Suppressor macrophage treated with lipopolysaccharide for 4 hours (primary cell): ENCODE data around the gene ZBP1.
A peak's percentile ranks its signal among the peaks of the same experiment; 100 is the strongest.
"Not testable (repeated sequence)": the region's sequence is repeated elsewhere in the genome, so short reads cannot be mapped to it uniquely, and the experiment has no call there.

Experiments
- DNase-seq: peaks from one replicate; pipeline ENCODE4 v3.0.0-alpha.2; 2020

The ZBP1 gene

GRCh38 chr20:57638173-57638894 is 18.1 kb upstream of the ZBP1 start:
- DNase-seq: no peak

- no peak for DNase-seq
These were observed 13.8 kb upstream of the ZBP1 start for GRCh38 chr20:57633945-57634491.

- DNase-seq: no peak
These were observed 12.1 kb upstream of the ZBP1 start for GRCh38 chr20:57632286-57632685.

GRCh38 chr20:57630061-57630460 is 9.8 kb upstream of the ZBP1 start:
- peak; percentile 23 for DNase-seq

GRCh38 chr20:57629491-57629901 is 9.3 kb upstream of the ZBP1 start:
- not testable (repeated sequence) for DNase-seq

- not testable (repeated sequence) for DNase-seq
These were observed 8.7 kb upstream of the ZBP1 start for GRCh38 chr20:57628962-57629308.

- DNase-seq: peak; percentile 87
These were observed 8.1 kb upstream of the ZBP1 start for GRCh38 chr20:57628047-57628961.

- DNase-seq: no peak
These were observed 7.1 kb upstream of the ZBP1 start for GRCh38 chr20:57627339-57627738.

GRCh38 chr20:57625978-57626377 is 5.8 kb upstream of the ZBP1 start:
- DNase-seq: no peak

- DNase-seq: no peak
These were observed 5.1 kb upstream of the ZBP1 start for GRCh38 chr20:57625181-57625958.

- DNase-seq: no peak
These were observed 3.9 kb upstream of the ZBP1 start for GRCh38 chr20:57624124-57624523.

GRCh38 chr20:57622579-57623381 is 2.6 kb upstream of the ZBP1 start:
- DNase-seq: peak; percentile 12

GRCh38 chr20:57622201-57622570 is 2.0 kb upstream of the ZBP1 start:
- no peak for DNase-seq

- no peak for DNase-seq
These were observed 1.4 kb upstream of the ZBP1 start for GRCh38 chr20:57621421-57622200.

GRCh38 chr20:57620999-57621398 is 773 bp upstream of the ZBP1 start:
- DNase-seq: no peak

GRCh38 chr20:57619051-57619831 is 985 bp downstream of the ZBP1 start:
- DNase-seq: peak; percentile 57

- DNase-seq: no peak
These were observed 1.5 kb downstream of the ZBP1 start for GRCh38 chr20:57618764-57619050.

- DNase-seq: no peak
These were observed 2.0 kb downstream of the ZBP1 start for GRCh38 chr20:57618091-57618763.

GRCh38 chr20:57617079-57617795 is 3.0 kb downstream of the ZBP1 start:
- no peak for DNase-seq
